B cell (primary cell): Measurements from ENCODE around the gene EIF4EBP2.

Experiments used
- EZH2 ChIP-seq: IDR thresholded peaks from 2 replicates; pipeline ENCODE4 v1.6.1; 2012; ENCODE audit warnings: borderline replicate concordance, low read depth, mild to moderate bottlenecking, moderate library complexity, low read length; ENCODE audit not compliant: insufficient read depth, poor library complexity, severe bottlenecking
- TF ChIP-seq, protein P1 (sequence below): fragments of 200-600 bp; IDR thresholded peaks from one replicate; pipeline ENCODE4 v1.8.0; 2022; ENCODE audit warnings: antibody characterized with exemption, mild to moderate bottlenecking

DNA sequence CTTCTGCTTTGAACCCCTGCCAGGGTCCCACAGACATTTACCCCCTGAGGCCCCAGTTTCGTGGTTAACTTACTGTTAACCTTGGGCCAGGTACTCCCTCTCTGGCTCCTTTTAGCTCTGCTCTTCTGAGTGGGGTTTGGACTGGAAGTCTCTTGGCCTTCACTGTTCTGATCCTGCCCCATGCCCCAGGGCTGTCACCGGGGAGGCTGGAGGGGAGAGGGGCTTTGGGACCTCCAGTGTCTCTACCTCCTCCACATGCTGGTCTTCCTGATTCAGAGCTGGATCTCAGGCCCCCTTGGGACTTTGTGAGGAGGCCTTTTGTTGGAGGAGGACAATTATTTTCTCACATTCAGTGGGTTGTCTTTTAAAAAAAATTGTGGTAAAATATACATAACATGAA, 61.9 kb downstream of the EIF4EBP2 start:
- TF ChIP-seq, protein P1, sequence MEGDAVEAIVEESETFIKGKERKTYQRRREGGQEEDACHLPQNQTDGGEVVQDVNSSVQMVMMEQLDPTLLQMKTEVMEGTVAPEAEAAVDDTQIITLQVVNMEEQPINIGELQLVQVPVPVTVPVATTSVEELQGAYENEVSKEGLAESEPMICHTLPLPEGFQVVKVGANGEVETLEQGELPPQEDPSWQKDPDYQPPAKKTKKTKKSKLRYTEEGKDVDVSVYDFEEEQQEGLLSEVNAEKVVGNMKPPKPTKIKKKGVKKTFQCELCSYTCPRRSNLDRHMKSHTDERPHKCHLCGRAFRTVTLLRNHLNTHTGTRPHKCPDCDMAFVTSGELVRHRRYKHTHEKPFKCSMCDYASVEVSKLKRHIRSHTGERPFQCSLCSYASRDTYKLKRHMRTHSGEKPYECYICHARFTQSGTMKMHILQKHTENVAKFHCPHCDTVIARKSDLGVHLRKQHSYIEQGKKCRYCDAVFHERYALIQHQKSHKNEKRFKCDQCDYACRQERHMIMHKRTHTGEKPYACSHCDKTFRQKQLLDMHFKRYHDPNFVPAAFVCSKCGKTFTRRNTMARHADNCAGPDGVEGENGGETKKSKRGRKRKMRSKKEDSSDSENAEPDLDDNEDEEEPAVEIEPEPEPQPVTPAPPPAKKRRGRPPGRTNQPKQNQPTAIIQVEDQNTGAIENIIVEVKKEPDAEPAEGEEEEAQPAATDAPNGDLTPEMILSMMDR: no peak
- TF ChIP-seq EZH2: no peak
